Measurements from ENCODE around the gene ZNF268.

DNA sequence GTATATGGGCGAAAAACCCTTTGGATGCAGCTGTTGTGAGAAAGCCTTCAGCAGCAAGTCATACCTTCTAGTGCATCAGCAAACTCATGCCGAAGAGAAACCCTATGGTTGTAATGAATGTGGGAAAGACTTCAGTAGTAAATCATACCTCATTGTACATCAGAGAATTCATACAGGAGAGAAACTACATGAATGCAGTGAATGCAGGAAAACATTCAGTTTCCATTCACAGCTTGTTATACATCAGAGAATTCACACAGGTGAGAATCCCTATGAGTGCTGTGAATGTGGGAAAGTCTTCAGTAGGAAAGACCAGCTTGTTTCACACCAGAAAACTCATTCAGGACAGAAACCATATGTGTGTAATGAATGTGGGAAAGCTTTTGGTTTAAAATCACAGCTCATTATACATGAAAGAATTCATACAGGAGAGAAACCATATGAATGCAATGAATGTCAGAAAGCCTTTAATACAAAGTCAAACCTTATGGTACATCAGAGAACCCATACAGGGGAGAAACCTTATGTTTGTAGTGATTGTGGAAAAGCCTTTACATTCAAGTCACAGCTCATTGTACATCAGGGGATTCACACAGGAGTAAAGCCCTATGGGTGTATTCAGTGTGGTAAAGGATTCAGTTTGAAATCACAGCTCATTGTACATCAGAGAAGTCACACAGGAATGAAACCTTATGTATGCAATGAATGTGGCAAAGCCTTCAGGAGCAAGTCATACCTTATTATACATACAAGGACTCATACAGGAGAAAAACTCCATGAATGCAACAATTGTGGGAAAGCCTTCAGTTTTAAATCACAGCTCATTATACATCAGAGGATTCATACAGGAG, 21.4 kb downstream of the ZNF268 start:
- TF ChIP-seq RARB (CRISPR knock-in tag; IDR thresholded peaks at IDR 0.05) (no peak), TCF4 (CRISPR knock-in tag; IDR thresholded peaks at IDR 0.05; ENCODE audit: borderline replicate concordance) (no peak), PPARA (CRISPR knock-in tag; IDR thresholded peaks at IDR 0.05; ENCODE audit: borderline replicate concordance) (no peak)
